SK-MEL-5 (cell line): ENCODE measurements around the gene DHRS4. TPM values are rescaled to one million over a fixed set of nuclear protein-coding genes. Genes with fewer than 3 reads are reported as not detected.

Experiments used
- DNase-seq: peaks from one replicate; pipeline ENCODE4 v3.0.0-alpha.2; 2016; ENCODE audit warnings: low read depth, low spot score
- in situ Hi-C: cut with HindIII; loops from 2 replicates; pipeline ENCODE4 v1.10.0; 2016; ENCODE audit warnings: low sequenced_read_pairs, high pct_unique_total_duplicates, low pct_unique_long_range_greater_than_20kb
- polyA plus RNA-seq, 2 experiments: library from polyadenylated mRNA; depleted of rRNA; stranded (reverse); fragments of >200 nt; gene quantifications; 2 replicates each; pipeline ENCODE4 v1.2.3, GENCODE V29; 2015
- total RNA-seq: library from RNA; depleted of rRNA; stranded (reverse); fragments of >200 nt; shearing (Covaris generic); gene quantifications from 2 replicates; pipeline ENCODE4 v1.2.3, GENCODE V29; 2014; rRNA removed

DHRS4 gene
- total RNA-seq, result 53.6 and 56.1 TPM in 2 replicates
- polyA plus RNA-seq (2015; cell fraction: cytosol; rRNA removed), result 46.3 and 52.8 TPM in 2 replicates
- polyA plus RNA-seq (2015; cell fraction: nucleus; rRNA removed), result 20.2 and 26.3 TPM in 2 replicates

DNA sequence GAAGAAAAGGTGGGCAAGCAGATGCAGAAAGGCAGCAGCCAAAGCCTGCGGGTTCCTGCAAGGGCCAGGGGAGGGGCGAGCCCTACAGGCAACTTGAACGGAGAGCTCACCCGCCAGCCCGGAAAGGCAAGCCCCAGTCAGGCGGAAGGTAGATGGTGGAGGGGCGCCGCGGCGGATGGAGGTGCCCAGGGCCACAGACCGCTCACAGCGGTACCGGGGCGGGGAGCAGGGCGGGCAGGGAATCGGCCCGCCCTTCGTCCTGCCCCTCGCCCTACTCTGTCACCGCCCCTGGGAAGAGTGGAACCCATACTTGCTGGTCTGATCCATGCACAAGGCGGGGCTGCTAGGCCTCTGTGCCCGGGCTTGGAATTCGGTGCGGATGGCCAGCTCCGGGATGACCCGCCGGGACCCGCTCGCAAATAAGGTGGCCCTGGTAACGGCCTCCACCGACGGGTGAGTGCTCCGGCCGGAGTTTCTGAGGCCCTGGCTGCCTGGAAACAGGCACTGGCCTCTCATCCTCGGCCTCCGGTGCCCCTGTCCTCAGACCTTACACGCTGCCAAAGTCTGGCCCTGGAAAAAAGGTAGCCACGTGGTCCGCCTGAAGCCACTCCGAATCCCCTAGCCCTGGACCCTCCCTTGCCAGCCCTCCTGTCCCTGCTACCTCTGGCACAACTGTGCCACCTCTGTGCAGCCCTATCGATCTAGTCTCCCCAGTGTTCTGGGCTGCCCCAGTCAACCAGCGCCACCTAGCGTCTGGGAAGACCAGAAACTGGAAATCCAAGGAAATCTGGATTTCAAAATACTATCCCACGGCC is at the start of gene DHRS4:
Gene DHRS4 (plus strand): TSS at position 307 of the 815 bp plus-strand sequence. CDS start 19 bp downstream, at position 326.
- in situ Hi-C loops, result no loop called here
- peak; percentile 86 for DNase-seq

DNA sequence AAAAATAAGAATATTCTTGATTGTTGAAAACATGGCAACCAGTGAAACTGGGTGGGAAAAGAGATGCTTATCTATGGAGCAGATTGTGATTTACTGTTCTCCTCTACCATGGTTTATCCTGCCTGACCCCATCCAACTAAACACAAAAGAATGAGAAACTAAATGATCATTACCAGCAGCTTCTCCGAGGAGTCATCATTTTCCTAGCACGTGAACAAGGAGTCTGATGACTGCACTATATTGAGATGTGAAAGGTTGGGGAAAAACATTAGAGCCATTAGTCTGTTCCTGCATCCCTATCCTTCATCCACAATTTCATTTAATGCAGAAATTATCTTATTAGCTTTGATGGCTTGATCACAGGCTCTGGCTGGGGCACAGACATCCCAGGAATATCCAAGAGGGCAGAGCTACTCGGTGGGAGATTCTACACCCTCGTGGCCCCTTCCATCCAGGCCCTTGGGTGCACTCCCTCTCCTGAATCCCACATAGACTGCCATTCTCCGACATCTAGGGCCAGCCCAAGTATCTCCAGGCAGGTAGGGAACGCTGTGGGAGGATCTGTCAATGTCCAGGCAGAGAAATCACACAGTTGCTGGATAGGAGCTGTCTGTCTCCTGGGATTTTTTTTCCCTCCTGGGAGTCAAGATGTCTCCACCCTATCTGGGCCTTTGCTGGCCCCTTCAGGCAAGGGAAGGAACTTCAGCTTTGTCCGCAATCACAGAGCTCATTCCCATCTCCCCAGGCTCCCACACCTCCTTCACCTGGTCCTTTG is 43.3 kb upstream of the DHRS4 start:
- in situ Hi-C loops, result no loop called here
- peak; percentile 81 for DNase-seq

DNA sequence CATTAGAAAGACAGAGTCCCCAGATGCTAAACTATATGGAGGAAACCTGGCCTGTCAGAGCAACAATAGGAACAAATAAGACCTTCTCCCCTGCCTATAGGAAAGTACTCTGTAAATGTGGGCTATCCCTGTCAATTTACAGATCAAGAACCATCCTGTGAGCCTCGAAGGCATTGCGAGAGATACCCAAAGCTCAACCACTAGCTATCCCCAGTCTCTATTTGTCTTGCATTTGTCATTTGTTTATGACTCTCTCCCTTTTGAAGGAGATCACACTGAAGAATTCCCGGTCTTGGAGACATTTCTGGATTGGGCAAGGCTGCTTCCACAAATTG is 42.7 kb upstream of the DHRS4 start:
- in situ Hi-C loops, result no loop called here
- no peak for DNase-seq

DNA sequence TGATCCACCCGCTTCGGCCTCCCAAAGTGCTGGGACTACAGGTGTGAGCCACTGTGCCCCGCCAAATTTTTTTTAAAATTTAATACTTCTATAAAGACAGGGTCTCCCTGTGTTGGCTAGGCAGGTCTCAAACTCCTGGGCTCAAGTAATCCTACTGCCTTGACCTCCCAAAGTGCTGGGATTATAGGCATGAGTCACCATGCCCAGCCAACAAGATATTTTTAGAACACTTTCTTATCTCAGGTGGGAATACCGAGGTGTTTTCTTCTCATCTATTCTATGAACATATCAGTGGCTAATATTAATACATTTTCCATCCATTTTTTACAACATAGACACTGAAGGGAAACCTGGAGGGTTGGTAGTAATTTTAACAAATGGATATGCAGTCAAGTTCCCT is 38.0 kb upstream of the DHRS4 start:
- no peak for DNase-seq
- in situ Hi-C loops, result no loop called here

DNA sequence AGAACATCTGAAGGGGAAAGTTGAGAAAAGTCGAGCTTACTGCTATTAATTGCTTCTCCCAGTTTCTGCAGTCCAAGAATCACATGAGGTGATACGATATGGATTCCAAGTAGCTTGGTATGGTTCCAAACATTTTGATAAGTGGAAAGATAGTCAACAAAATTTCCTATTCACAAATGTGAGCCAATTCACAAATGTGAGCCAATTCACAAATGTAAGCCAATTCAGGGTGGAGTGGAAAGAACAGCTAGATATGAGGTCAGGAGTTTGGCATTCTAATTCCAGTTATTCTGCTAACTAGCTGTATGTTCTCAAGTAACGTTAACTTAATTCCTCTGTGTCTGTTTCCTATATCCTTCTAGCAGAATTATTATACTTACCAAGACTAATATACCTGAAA is 37.6 kb upstream of the DHRS4 start:
- in situ Hi-C loops, result no loop called here

DNA sequence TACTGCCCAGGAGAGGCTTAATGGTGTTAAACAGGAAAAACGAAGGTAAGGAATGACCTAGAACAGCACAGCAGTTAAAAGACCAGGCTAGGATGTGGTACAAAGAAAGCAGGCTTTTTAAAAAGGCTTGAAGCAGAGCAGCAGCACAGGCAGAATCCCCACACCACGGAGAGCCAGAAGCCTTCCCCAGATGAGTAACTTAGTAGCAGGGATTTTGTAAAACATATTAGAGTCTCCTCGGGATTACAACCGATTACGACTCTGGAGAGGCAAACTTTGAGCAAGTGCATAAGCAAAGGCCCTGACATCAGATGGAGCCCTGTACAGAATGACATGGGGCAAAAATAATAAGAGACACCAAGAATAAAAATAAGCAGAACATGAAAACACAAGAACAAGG is 37.1 kb upstream of the DHRS4 start:
- in situ Hi-C loops, result no loop called here
- DNase-seq, result no peak

More for the DNA sequence above, 37.6 kb upstream of the DHRS4 start:
- no peak for DNase-seq

DNA sequence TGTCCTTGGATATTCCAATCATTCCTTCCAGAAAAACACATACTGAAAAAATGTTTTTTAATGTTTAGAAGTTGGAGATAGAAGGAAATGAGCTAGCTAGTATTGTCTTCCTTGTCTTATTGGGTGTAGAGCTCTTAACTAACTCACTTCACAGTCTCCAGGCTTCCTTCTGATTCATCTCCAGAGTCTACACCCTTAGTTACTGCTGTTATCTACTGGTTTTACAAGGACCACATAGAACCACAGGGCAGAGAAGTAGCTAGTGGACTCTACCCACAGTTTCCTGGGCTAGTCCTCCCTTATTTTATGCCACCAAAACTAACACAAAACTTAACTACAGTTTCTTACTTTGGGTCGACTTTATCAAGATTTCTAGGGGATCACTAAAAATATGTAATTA is 31.0 kb upstream of the DHRS4 start:
- no peak for DNase-seq
- in situ Hi-C loops, result no loop called here

DNA sequence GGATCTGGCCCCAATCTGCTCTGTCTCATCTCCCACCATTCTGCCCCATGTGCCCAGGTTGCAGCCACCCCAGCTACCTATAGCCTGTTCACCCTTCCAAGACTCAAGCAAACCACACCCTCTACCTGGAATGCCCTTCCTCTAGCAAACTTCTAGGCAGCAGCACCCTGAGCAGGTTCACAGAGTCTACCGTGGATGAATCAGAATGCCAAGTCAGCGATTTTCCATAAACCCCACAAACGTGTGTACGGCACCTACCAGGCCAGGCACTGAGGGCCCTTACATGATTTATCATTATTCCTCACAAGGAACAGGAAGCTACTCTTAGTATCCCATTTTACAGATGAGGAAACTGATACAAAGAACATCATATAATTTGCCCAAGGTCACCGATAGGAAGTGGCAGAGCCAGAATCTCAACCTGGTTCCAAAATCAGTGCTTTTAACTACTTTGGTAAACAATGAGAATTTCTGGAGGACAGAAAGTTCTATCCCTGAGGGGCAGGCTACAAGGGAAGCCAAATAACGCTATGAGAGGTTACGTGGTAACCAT is 28.0 kb upstream of the DHRS4 start:
- DNase-seq, result no peak
- in situ Hi-C loops, result no loop called here

DNA sequence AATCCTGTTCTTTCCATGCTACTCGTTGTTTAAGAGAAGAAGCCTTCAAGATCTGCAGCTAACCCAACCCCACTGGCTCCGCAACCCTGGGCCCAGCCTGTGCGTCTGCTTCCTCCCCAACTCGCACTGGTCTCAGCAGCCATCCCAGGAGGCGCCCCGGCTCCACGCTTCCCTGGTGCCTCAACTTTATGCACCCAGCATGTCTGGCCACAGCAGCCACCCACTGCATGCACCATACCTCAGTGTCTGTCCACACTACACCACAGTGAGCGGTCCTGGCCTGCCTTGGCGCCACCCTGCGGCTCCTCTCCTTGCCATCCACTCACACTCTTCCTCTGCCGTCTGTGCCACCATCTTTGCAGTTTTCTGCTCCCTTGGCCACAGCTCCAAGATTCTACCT is 27.0 kb upstream of the DHRS4 start:
- in situ Hi-C loops, result no loop called here
- no peak for DNase-seq

DNA sequence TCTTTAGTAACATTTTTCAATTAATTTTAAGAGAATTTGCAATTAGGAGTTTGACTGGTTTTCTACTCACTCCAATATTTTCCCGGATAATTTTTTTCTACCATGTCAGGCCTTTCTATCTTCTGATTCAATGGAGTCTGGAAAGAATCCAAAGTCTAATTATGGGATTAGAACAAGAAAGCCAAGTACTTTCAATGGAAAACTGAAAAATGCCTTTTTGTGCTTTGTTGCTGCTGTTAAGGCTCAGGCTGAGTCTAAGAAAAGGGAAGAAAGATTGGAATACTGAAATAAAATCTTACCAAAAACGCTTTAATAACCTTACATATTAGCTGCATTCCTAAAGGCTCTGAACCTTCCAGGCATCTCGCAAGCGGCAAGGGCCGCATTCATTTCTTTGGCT is 24.4 kb upstream of the DHRS4 start:
- in situ Hi-C loops, result no loop called here
- DNase-seq, result no peak

DNA sequence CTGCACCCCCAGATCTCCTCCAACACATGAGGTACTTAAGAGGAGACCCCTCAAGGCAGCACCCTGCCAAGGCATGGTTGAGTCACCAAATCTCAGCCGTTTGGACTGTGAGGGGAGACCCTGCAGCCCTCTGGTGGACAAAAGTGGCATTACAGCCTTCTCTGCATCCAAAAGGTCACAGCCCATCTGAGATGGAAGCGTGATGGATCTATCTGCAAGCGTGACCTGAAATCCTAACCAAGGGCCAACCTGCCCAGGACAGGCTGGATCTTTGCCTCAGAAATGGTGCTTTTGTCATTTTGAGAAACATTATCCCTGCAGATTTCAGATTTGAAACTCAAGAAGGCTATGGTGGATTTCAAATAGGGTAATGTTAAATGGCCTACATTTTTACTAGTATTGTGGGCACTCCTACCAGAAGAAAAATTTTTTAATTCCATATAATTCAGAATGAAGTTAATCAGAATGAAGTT is 23.7 kb upstream of the DHRS4 start:
- DNase-seq, result peak; percentile 80
- in situ Hi-C loops, result no loop called here

DNA sequence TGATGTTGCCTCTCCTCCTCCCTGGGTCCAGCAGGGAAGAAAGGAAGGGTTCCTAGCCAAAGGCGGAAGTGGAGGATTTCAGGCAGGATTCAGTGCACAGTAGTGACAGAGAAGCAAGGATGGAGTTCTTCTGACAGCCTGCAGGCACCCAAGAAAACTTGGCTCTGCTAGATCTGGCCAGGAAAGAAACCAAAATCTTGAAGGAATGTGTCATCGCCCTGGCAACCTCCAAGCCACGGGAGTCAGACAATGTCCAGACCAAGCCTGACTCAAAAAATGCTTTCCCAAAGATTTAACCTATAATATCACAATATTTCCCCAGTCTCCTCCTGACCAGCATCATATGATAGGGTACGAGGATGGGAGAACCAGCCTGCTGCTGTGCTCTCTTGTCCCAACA is 22.8 kb upstream of the DHRS4 start:
- no peak for DNase-seq
- in situ Hi-C loops, result no loop called here

DNA sequence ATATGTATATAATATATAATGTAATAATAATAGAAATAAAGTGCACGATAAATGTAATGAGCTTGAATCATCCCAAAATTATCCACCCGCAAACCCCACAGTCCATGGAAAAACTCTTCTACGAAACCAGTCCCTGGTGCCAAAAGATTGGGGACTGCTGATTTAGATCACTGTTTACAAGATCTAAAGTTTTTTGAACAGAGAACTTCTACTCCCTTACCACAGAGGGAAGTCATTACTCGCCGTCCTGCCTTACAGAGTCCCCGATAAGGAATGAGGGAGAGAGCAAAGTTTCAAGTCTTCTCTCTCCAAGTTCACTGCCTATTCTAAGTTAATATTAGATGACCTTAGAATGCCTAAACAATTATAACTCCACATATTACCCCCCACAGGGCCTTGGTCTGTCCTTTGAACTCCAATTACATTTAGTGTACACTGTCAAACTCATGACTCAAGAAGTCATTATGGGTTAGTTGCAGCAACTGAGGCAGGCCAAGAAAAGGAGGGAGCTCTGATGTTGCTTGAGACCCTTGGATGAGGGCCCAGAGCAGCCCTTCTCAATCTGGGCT is 21.8 kb upstream of the DHRS4 start:
- in situ Hi-C loops, result no loop called here
- no peak for DNase-seq

DNA sequence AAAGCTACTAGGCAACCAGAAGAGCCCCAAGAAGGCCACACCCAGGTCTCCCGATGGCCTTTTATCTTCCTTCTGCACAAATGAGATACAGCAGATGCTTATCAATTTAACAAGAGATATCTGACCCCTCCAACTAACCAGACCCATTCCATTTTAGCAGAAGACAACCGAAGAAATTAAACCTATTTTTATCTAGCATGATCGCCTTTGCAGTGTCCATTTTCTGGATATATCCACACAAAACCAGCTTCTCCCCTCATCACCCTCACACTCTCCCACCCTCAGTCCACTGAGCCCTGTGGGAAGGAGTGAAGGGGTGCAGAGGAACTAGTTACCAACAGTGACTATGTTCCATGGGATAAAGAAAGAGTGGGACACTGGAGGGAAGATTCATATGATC is 20.9 kb upstream of the DHRS4 start:
- no peak for DNase-seq
- in situ Hi-C loops, result no loop called here

DNA sequence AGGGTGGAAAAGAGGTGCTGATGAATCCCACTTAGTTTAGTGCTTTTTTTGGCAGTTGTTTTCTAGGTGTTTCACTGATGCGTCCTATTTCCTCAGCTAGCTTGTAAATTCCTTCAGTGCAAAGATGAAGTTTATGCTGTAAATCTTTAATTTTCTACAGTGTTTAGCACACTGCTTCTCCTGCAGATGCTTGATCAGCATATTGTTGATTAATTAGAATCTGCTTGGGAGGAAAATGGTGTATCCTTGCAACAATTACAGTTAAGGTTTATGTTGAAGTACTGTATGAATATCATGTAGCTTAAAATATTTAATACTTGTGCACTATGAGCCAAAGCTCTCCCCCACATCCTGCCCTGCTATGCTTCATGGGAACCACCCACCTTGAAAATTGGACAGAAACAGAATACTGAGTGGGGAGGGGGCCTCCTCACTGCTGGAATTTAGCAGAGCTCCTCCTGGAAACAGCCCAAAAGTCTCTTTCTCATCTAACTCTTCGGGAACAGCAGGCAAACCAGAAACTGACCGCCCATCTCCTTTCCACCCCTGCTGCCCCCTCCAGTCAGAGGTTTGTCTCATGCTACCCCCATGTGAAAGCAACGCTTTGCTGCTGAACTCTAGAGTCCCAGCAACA is 20.3 kb upstream of the DHRS4 start:
- DNase-seq, result no peak
- in situ Hi-C loops, result no loop called here

DNA sequence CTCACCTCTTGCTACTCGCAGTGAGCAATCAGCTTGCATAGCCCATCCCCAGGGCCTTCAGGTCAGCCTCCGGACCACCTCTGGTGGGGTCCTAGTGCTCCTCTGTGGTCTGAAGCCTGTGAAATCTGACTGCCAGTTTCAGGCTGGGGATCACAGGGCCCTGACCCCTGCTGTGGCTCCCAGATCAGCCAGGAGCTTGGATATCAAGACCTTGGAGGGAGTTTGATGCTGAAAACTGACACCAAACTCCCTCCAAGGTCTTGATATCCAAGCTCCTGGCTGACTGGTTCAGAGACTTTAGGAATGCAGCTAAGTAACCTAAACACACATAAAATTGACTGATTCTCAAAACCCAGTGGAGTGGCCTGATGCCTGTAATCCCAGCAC is 19.8 kb upstream of the DHRS4 start:
- in situ Hi-C loops, result no loop called here
- no peak for DNase-seq

DNA sequence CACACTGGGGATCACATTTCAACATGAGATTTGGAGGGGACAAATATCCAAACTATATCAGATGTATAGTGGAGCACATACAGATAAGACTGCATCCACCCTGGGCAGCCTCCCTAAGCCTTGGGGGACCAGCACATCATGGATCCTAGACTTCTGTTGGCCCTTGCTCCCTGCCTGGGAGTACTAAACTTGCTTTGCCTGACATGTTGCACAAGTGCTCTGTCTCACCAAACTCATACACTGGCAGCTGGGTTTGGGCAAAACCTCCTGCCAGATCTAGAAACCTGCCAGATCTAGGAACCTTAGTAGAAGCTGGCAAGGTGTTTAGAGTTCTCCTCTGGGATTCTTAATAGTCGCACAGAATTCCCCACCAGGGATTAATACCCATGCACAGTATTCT is 18.4 kb upstream of the DHRS4 start:
- no peak for DNase-seq
- in situ Hi-C loops, result no loop called here
